ENCODE data around the gene ILKAP. TPM values are rescaled to one million over a fixed set of nuclear protein-coding genes. Genes with fewer than 3 reads are reported as not detected.
A peak's percentile ranks its signal among the peaks of the same experiment; 100 is the strongest.

ILKAP gene
- total RNA-seq, 1 donor from 2014 or later, result 62.6 TPM

GRCh38 chr2:238128534-238129001 lies 74.9 kb downstream of the ILKAP start:
- H3K9me3 ChIP-seq, result no peaks in the 10 kb centered on the region

GRCh38 chr2:238128061-238128440 lies 75.4 kb downstream of the ILKAP start:
- Histone ChIP-seq H3K9me3 (no peaks in the 10 kb centered on the region), H3K27me3 (no peaks in the 10 kb centered on the region), H3K4me3 (no peak overlapping the region), H3K36me3 (no peaks in the 10 kb centered on the region), H3K4me1 (peaks cover 6% of the 10 kb centered on the region), H3K27ac (no peak overlapping the region)
- DNase-seq (ENCODE audit: extremely low spot score in 2 of 2), result no peak
- intact Hi-C loops (cut with DNase I), result no loop called here
- TF ChIP-seq POLR2AphosphoS5 (IDR thresholded peaks at IDR 0.05; ENCODE audit: insufficient read depth in 1 of 2, low read depth in 1 of 2) (no peak), POLR2A (IDR thresholded peaks at IDR 0.05) (no peak), CTCF (IDR thresholded peaks at IDR 0.05) (no peak)

More at GRCh38 chr2:238128534-238129001, 74.9 kb downstream of the ILKAP start:
- no peak for DNase-seq (ENCODE audit: extremely low spot score in 2 of 2)
- intact Hi-C loops (cut with DNase I), result no loop called here
- Histone ChIP-seq H3K4me1 (peaks cover 6% of the 10 kb centered on the region), H3K4me3 (no peak overlapping the region), H3K27ac (no peak overlapping the region), H3K36me3 (no peaks in the 10 kb centered on the region), H3K27me3 (no peaks in the 10 kb centered on the region)
- TF ChIP-seq CTCF (IDR thresholded peaks at IDR 0.05), result no peak
- no peak for TF ChIP-seq POLR2A (IDR thresholded peaks at IDR 0.05)
- no peak for TF ChIP-seq POLR2AphosphoS5 (IDR thresholded peaks at IDR 0.05; ENCODE audit: insufficient read depth in 1 of 2, low read depth in 1 of 2)

GRCh38 chr2:238127165-238128060 lies 76.1 kb downstream of the ILKAP start:
- peaks cover 6% of the 10 kb centered on the region for H3K4me1 ChIP-seq
- peak overlapping the region in 1 of 2 donors; percentile 15 for H3K4me3 ChIP-seq
- DNase-seq (ENCODE audit: extremely low spot score in 2 of 2), result no peak
- TF ChIP-seq CTCF (IDR thresholded peaks at IDR 0.05), result no peak
- TF ChIP-seq POLR2AphosphoS5 (IDR thresholded peaks at IDR 0.05; ENCODE audit: insufficient read depth in 1 of 2, low read depth in 1 of 2), result no peak
- TF ChIP-seq POLR2A (IDR thresholded peaks at IDR 0.05), result no peak
- H3K27me3 ChIP-seq, result no peaks in the 10 kb centered on the region
- no peaks in the 10 kb centered on the region for H3K36me3 ChIP-seq
- H3K27ac ChIP-seq, result no peak overlapping the region
- H3K9me3 ChIP-seq, result no peaks in the 10 kb centered on the region
- intact Hi-C loops (cut with DNase I), result no loop called here

GRCh38 chr2:238126775-238127164 lies 76.7 kb downstream of the ILKAP start:
- Histone ChIP-seq H3K9me3 (no peaks in the 10 kb centered on the region), H3K36me3 (no peaks in the 10 kb centered on the region), H3K4me1 (peaks cover 6% of the 10 kb centered on the region), H3K4me3 (no peak overlapping the region), H3K27ac (no peak overlapping the region), H3K27me3 (no peaks in the 10 kb centered on the region)
- TF ChIP-seq POLR2A (IDR thresholded peaks at IDR 0.05) (no peak), CTCF (IDR thresholded peaks at IDR 0.05) (no peak), POLR2AphosphoS5 (IDR thresholded peaks at IDR 0.05; ENCODE audit: insufficient read depth in 1 of 2, low read depth in 1 of 2) (no peak)
- intact Hi-C loops (cut with DNase I), result no loop called here
- no peak for DNase-seq (ENCODE audit: extremely low spot score in 2 of 2)

- no peaks in the 10 kb centered on the region for H3K27me3 ChIP-seq
- no peak for TF ChIP-seq CTCF (IDR thresholded peaks at IDR 0.05)
- TF ChIP-seq POLR2A (IDR thresholded peaks at IDR 0.05), result no peak
- TF ChIP-seq POLR2AphosphoS5 (IDR thresholded peaks at IDR 0.05; ENCODE audit: insufficient read depth in 1 of 2, low read depth in 1 of 2), result no peak
- no peak for DNase-seq (ENCODE audit: extremely low spot score in 2 of 2)
- H3K4me1 ChIP-seq, result peaks cover 6% of the 10 kb centered on the region
- no peaks in the 10 kb centered on the region for H3K36me3 ChIP-seq
- intact Hi-C loops (cut with DNase I), result no loop called here
- H3K27ac ChIP-seq, result no peak overlapping the region
- no peaks in the 10 kb centered on the region for H3K9me3 ChIP-seq
- H3K4me3 ChIP-seq, result no peak overlapping the region
These were observed 77.2 kb downstream of the ILKAP start for GRCh38 chr2:238126338-238126737.
